ENCODE results near the gene NTRK2.

NTRK2 gene

DNA sequence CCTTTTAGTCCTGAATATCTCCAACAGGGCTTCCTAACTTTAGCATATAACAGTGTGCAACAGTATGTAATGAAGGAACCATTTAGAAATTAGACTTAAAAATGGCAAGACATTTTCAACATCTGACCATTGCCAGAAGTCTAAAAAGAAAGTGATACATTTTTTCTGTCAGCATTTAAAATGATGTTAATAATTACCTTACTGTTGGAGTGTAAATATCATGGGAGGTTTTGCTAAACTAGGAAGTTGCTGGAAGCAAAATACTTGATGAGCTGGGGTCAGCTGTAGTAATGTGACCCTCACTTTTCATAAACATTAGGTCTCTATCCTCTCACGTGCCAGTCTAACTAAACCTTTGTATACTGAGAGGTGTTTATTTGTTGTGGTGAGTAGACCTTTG, 68.8 kb downstream of the NTRK2 start:
- Histone ChIP-seq H4K12ac (ENCODE audit: low read depth, low read length) (no peak overlapping the region), H2BK5ac (ENCODE audit: low read depth, low read length, poor library complexity) (no peak overlapping the region), H3K9ac (ENCODE audit: low read length) (no peak overlapping the region), H3K4ac (ENCODE audit: low read depth, low read length) (no peak overlapping the region), H3K4me1 (ENCODE audit: control insufficient read depth in 1 of 2, insufficient read depth in 2 of 2, low read length in 2 of 2) (no peaks in the 10 kb centered on the region), H3K9me3 (ENCODE audit: insufficient read depth, low read depth, low read length) (no peaks in the 10 kb centered on the region), H2AFZ (ENCODE audit: insufficient read depth, low read length, poor library complexity) (no peak overlapping the region), H3K79me2 (ENCODE audit: control insufficient read depth, insufficient read depth, low read length, poor library complexity) (no peaks in the 10 kb centered on the region), H3K79me1 (ENCODE audit: low read length) (no peaks in the 10 kb centered on the region), H3K4me2 (ENCODE audit: low read length) (no peak overlapping the region), H3K4me3 (ENCODE audit: low read depth, low read length) (no peak overlapping the region), H3K14ac (ENCODE audit: low read length) (no peak overlapping the region), H3K18ac (ENCODE audit: low read length) (no peak overlapping the region), H2BK120ac (ENCODE audit: insufficient read depth, low read length, poor library complexity) (no peak overlapping the region), H4K91ac (ENCODE audit: low read depth, low read length) (no peak overlapping the region), H3K27me3 (ENCODE audit: insufficient read depth, low read length) (no peaks in the 10 kb centered on the region), H4K8ac (ENCODE audit: low read depth, low read length) (no peak overlapping the region), H3K36me3 (ENCODE audit: control insufficient read depth in 1 of 2, insufficient read depth in 2 of 2, low read length in 2 of 2) (no peaks in the 10 kb centered on the region), H2AK5ac (ENCODE audit: low read length) (no peak overlapping the region), H2BK12ac (ENCODE audit: low read length) (no peak overlapping the region), H3K27ac (ENCODE audit: low read depth, low read length) (no peak overlapping the region), H3K23ac (ENCODE audit: low read length) (no peak overlapping the region)
- no peak for DNase-seq
- WGBS (ENCODE audit: extremely low coverage, insufficient coverage, insufficient read length) = no CpG with 5 or more reads among the region's 1 CpG

DNA sequence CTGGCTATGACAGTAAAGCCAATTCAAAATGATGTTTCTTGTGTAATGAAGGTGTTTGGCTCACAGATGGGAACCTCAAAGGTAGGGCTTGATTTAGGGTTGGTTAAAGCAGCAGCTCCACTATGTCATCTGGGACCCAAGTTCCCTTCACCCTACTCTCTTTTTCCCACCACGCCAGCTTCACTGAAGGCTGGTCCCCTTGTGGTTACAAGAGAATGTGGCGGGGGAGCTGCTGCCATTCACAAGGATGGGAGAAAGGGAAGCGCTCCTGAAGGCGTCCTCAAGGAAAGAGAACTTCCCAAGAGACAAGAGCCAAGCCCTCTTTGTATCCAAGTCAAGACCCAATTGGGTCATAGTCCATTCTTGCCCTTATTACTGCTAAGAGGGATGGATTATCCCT, 72.7 kb downstream of the NTRK2 start:
- Histone ChIP-seq H2BK5ac (ENCODE audit: low read depth, low read length, poor library complexity) (no peak overlapping the region), H2AK5ac (ENCODE audit: low read length) (no peak overlapping the region), H2BK120ac (ENCODE audit: insufficient read depth, low read length, poor library complexity) (no peak overlapping the region), H3K4ac (ENCODE audit: low read depth, low read length) (no peak overlapping the region), H3K4me2 (ENCODE audit: low read length) (no peak overlapping the region), H3K27ac (ENCODE audit: low read depth, low read length) (no peak overlapping the region), H3K9ac (ENCODE audit: low read length) (no peak overlapping the region), H3K4me1 (ENCODE audit: control insufficient read depth in 1 of 2, insufficient read depth in 2 of 2, low read length in 2 of 2) (no peaks in the 10 kb centered on the region), H3K79me1 (ENCODE audit: low read length) (no peaks in the 10 kb centered on the region), H3K23ac (ENCODE audit: low read length) (no peak overlapping the region), H3K4me3 (ENCODE audit: low read depth, low read length) (no peak overlapping the region), H4K91ac (ENCODE audit: low read depth, low read length) (no peak overlapping the region), H3K14ac (ENCODE audit: low read length) (no peak overlapping the region), H3K27me3 (ENCODE audit: insufficient read depth, low read length) (no peaks in the 10 kb centered on the region), H2AFZ (ENCODE audit: insufficient read depth, low read length, poor library complexity) (no peak overlapping the region), H3K9me3 (ENCODE audit: insufficient read depth, low read depth, low read length) (no peaks in the 10 kb centered on the region), H3K79me2 (ENCODE audit: control insufficient read depth, insufficient read depth, low read length, poor library complexity) (no peaks in the 10 kb centered on the region), H3K36me3 (ENCODE audit: control insufficient read depth in 1 of 2, insufficient read depth in 2 of 2, low read length in 2 of 2) (no peaks in the 10 kb centered on the region), H3K18ac (ENCODE audit: low read length) (no peak overlapping the region), H4K12ac (ENCODE audit: low read depth, low read length) (no peak overlapping the region), H4K8ac (ENCODE audit: low read depth, low read length) (no peak overlapping the region), H2BK12ac (ENCODE audit: low read length) (no peak overlapping the region)
- DNase-seq = no peak
- no CpG with 5 or more reads among the region's 4 CpGs for WGBS (ENCODE audit: extremely low coverage, insufficient coverage, insufficient read length)

DNA sequence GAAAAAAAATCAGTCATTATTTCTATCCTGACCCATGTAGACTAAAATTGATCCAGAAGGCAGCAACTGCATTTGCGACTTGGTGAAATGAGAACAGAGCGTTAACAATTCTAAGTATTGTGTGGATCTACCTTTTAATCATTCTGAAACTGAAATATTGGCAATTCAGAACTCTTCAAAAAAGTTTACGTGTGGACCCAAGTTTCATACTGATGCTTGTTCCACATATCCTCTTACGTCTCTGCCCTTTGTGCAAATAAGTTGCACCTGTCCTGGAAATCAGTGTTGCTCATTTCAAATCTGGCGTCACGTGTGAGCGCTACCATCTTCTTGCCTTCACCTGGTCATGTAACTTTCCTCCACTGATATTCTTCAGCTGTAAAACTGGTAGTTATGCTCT, 74.7 kb downstream of the NTRK2 start:
- H3K9ac ChIP-seq (ENCODE audit: low read length) = no peak overlapping the region
- DNase-seq = no peak
- H2BK120ac ChIP-seq (ENCODE audit: insufficient read depth, low read length, poor library complexity) = no peak overlapping the region
- H3K4me1 ChIP-seq (ENCODE audit: control insufficient read depth in 1 of 2, insufficient read depth in 2 of 2, low read length in 2 of 2) = no peaks in the 10 kb centered on the region
- H2BK12ac ChIP-seq (ENCODE audit: low read length) = no peak overlapping the region
- no peaks in the 10 kb centered on the region for H3K9me3 ChIP-seq (ENCODE audit: insufficient read depth, low read depth, low read length)
- H3K36me3 ChIP-seq (ENCODE audit: control insufficient read depth in 1 of 2, insufficient read depth in 2 of 2, low read length in 2 of 2) = no peaks in the 10 kb centered on the region
- H3K79me1 ChIP-seq (ENCODE audit: low read length) = no peaks in the 10 kb centered on the region
- no peaks in the 10 kb centered on the region for H3K79me2 ChIP-seq (ENCODE audit: control insufficient read depth, insufficient read depth, low read length, poor library complexity)
- WGBS (ENCODE audit: extremely low coverage, insufficient coverage, insufficient read length) = no CpG with 5 or more reads among the region's 7 CpGs
- H3K14ac ChIP-seq (ENCODE audit: low read length) = no peak overlapping the region
- no peak overlapping the region for H3K23ac ChIP-seq (ENCODE audit: low read length)
- H3K4me3 ChIP-seq (ENCODE audit: low read depth, low read length) = no peak overlapping the region
- H4K91ac ChIP-seq (ENCODE audit: low read depth, low read length) = no peak overlapping the region
- H2AFZ ChIP-seq (ENCODE audit: insufficient read depth, low read length, poor library complexity) = no peak overlapping the region
- no peak overlapping the region for H4K12ac ChIP-seq (ENCODE audit: low read depth, low read length)
- no peaks in the 10 kb centered on the region for H3K27me3 ChIP-seq (ENCODE audit: insufficient read depth, low read length)
- no peak overlapping the region for H4K8ac ChIP-seq (ENCODE audit: low read depth, low read length)
- H3K4me2 ChIP-seq (ENCODE audit: low read length) = no peak overlapping the region
- H2AK5ac ChIP-seq (ENCODE audit: low read length) = no peak overlapping the region
- H3K4ac ChIP-seq (ENCODE audit: low read depth, low read length) = no peak overlapping the region
- no peak overlapping the region for H3K27ac ChIP-seq (ENCODE audit: low read depth, low read length)
- no peak overlapping the region for H3K18ac ChIP-seq (ENCODE audit: low read length)
- H2BK5ac ChIP-seq (ENCODE audit: low read depth, low read length, poor library complexity) = no peak overlapping the region

DNA sequence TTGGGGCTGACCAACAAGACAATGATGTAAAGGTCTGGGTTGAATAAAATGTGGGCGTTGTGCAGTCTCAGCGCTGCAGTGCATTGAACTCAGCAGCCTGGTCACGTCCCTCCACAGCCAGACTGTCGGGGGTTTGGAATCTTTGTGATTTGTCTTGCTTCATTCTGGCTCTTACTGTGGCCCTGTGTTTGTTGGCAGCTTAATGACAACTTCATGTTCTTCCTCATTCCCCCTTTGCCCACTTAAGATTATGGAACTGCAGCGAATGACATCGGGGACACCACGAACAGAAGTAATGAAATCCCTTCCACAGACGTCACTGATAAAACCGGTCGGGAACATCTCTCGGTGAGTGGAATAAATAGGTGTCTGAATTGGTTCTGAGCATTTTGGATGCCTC, 75.2 kb downstream of the NTRK2 start:
- Histone ChIP-seq H3K23ac (ENCODE audit: low read length) (no peak overlapping the region), H3K27ac (ENCODE audit: low read depth, low read length) (no peak overlapping the region), H2BK120ac (ENCODE audit: insufficient read depth, low read length, poor library complexity) (no peak overlapping the region), H3K18ac (ENCODE audit: low read length) (no peak overlapping the region), H2AK5ac (ENCODE audit: low read length) (no peak overlapping the region), H4K12ac (ENCODE audit: low read depth, low read length) (no peak overlapping the region), H3K79me1 (ENCODE audit: low read length) (no peaks in the 10 kb centered on the region), H2BK12ac (ENCODE audit: low read length) (no peak overlapping the region), H4K91ac (ENCODE audit: low read depth, low read length) (no peak overlapping the region), H3K79me2 (ENCODE audit: control insufficient read depth, insufficient read depth, low read length, poor library complexity) (no peaks in the 10 kb centered on the region), H3K14ac (ENCODE audit: low read length) (no peak overlapping the region), H3K4me3 (ENCODE audit: low read depth, low read length) (no peak overlapping the region), H3K27me3 (ENCODE audit: insufficient read depth, low read length) (no peaks in the 10 kb centered on the region), H3K4me2 (ENCODE audit: low read length) (no peak overlapping the region), H3K36me3 (ENCODE audit: control insufficient read depth in 1 of 2, insufficient read depth in 2 of 2, low read length in 2 of 2) (no peaks in the 10 kb centered on the region), H2AFZ (ENCODE audit: insufficient read depth, low read length, poor library complexity) (no peak overlapping the region), H3K4me1 (ENCODE audit: control insufficient read depth in 1 of 2, insufficient read depth in 2 of 2, low read length in 2 of 2) (no peaks in the 10 kb centered on the region), H2BK5ac (ENCODE audit: low read depth, low read length, poor library complexity) (no peak overlapping the region), H3K4ac (ENCODE audit: low read depth, low read length) (no peak overlapping the region), H3K9ac (ENCODE audit: low read length) (no peak overlapping the region), H4K8ac (ENCODE audit: low read depth, low read length) (no peak overlapping the region), H3K9me3 (ENCODE audit: insufficient read depth, low read depth, low read length) (no peaks in the 10 kb centered on the region)
- no CpG with 5 or more reads among the region's 11 CpGs for WGBS (ENCODE audit: extremely low coverage, insufficient coverage, insufficient read length)
- DNase-seq = no peak

Measured in trophoblast cell (in vitro differentiated cells and primary cell).